OCI-LY1 (cell line): ENCODE results near the gene IL36RN.

Experiments used
- H2AFZ ChIP-seq: fragments of 200-600 bp; sonication (generic), shearing (Covaris generic); 2 replicates; pipeline ENCODE4 v1.6.0; 2014; ENCODE audit warnings: antibody characterized with exemption, mild to moderate bottlenecking, low read length
- H3F3A ChIP-seq: fragments of 200-600 bp; sonication (generic), shearing (Covaris generic); 2 replicates; pipeline ENCODE4 v1.6.0; 2014; ENCODE audit warnings: mild to moderate bottlenecking, antibody characterized with exemption, low read length, moderate library complexity; ENCODE audit not compliant: insufficient read depth
- H3K27ac ChIP-seq: fragments of 200-600 bp; sonication (generic); 2 replicates; pipeline ENCODE4 v1.5.1; 2014; ENCODE audit warnings: low read length, mixed run types, mild to moderate bottlenecking, low read depth; ENCODE audit not compliant: poor library complexity, severe bottlenecking
- H3K27me3 ChIP-seq: fragments of 200-600 bp; sonication (generic); 2 replicates; pipeline ENCODE4 v1.6.0; 2014; ENCODE audit warnings: antibody characterized with exemption, mild to moderate bottlenecking, low read length, moderate library complexity; ENCODE audit not compliant: insufficient read depth
- H3K36me3 ChIP-seq: fragments of 200-600 bp; sonication (generic); 2 replicates; pipeline ENCODE4 v1.6.1; 2014; ENCODE audit warnings: mild to moderate bottlenecking, antibody characterized with exemption, low read length, moderate library complexity, mixed read lengths; ENCODE audit not compliant: insufficient read depth
- H3K4me1 ChIP-seq: fragments of 200-600 bp; sonication (generic); 2 replicates; pipeline ENCODE4 v1.5.1; 2014; ENCODE audit warnings: mild to moderate bottlenecking, low read length, moderate library complexity; ENCODE audit not compliant: insufficient read depth, severe bottlenecking
- H3K4me2 ChIP-seq: fragments of 200-600 bp; sonication (generic), shearing (Covaris generic); 2 replicates; pipeline ENCODE4 v1.6.1; 2014; ENCODE audit warnings: low read length
- H3K4me3 ChIP-seq: fragments of 200-600 bp; sonication (generic); 2 replicates; pipeline ENCODE4 v1.5.1; 2014; ENCODE audit warnings: low read length, low read depth, mild to moderate bottlenecking, mixed read lengths; ENCODE audit not compliant: poor library complexity, severe bottlenecking
- H3K79me2 ChIP-seq: fragments of 200-600 bp; shearing (Covaris generic); 2 replicates; pipeline ENCODE4 v1.6.1; 2016; ENCODE audit warnings: mixed run types, low read length, mixed read lengths; ENCODE audit not compliant: insufficient read depth
- H3K9ac ChIP-seq: fragments of 200-600 bp; sonication (generic), shearing (Covaris generic); 2 replicates; pipeline ENCODE4 v1.6.1; 2014; ENCODE audit warnings: mild to moderate bottlenecking, low read length, mixed read lengths
- H3K9me2 ChIP-seq: fragments of 200-600 bp; sonication (generic), shearing (Covaris generic); 2 replicates; pipeline ENCODE4 v1.6.1; 2014; ENCODE audit warnings: low read depth, mild to moderate bottlenecking, low read length, mixed read lengths
- H3K9me3 ChIP-seq: fragments of 200-600 bp; shearing (Covaris generic); 2 replicates; pipeline ENCODE4 v1.6.1; 2014; ENCODE audit warnings: low read length, mixed read lengths
- H4K20me1 ChIP-seq: fragments of 200-600 bp; sonication (generic), shearing (Covaris generic); 2 replicates; pipeline ENCODE4 v1.6.0; 2016; ENCODE audit warnings: mild to moderate bottlenecking, low read length; ENCODE audit not compliant: insufficient read depth
- EZH2 ChIP-seq: fragments of 200-600 bp; sonication (generic), shearing (Covaris generic); IDR thresholded peaks from 2 replicates; pipeline ENCODE4 v1.8.0; 2017; ENCODE audit warnings: borderline replicate concordance, mixed run types, mild to moderate bottlenecking, antibody characterized with exemption, low read length, moderate library complexity, mixed read lengths
- TF ChIP-seq, protein P1 (sequence below): fragments of 200-600 bp; sonication (generic), shearing (Covaris generic); IDR thresholded peaks from 2 replicates; pipeline ENCODE4 v1.5.1; 2017; ENCODE audit warnings: mild to moderate bottlenecking, antibody characterized with exemption, low read length, moderate library complexity, mixed read lengths

IL36RN gene

DNA sequence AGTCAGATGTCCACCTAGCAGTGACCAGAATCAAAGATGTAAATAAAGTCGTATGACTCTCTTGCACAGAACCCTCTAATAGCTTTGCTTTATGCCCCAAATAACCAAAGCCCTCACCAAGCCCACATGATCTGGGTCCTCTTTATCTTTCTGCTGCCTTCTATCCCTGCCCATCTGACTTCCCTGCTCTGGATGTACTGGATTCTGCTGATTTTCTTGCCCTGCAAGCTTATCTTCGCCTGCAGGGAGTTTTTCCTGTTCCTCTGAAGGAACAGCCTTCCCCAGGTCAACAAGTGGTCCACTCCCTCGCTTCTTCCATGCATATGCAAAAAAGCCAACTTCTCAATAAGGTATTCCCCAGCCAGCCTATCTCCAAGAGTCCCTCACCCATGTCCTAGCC lies 25.0 kb upstream of the IL36RN start:
- Histone ChIP-seq H3K36me3 (no peaks in the 10 kb centered on the region), H3K79me2 (no peaks in the 10 kb centered on the region), H3F3A (no peaks in the 10 kb centered on the region), H3K9ac (no peak overlapping the region), H3K9me3 (no peaks in the 10 kb centered on the region), H2AFZ (no peak overlapping the region), H3K4me3 (no peak overlapping the region), H3K4me1 (no peaks in the 10 kb centered on the region), H3K9me2 (no peaks in the 10 kb centered on the region), H4K20me1 (no peaks in the 10 kb centered on the region), H3K27me3 (no peaks in the 10 kb centered on the region), H3K4me2 (no peak overlapping the region), H3K27ac (no peak overlapping the region)
- TF ChIP-seq, protein P1, sequence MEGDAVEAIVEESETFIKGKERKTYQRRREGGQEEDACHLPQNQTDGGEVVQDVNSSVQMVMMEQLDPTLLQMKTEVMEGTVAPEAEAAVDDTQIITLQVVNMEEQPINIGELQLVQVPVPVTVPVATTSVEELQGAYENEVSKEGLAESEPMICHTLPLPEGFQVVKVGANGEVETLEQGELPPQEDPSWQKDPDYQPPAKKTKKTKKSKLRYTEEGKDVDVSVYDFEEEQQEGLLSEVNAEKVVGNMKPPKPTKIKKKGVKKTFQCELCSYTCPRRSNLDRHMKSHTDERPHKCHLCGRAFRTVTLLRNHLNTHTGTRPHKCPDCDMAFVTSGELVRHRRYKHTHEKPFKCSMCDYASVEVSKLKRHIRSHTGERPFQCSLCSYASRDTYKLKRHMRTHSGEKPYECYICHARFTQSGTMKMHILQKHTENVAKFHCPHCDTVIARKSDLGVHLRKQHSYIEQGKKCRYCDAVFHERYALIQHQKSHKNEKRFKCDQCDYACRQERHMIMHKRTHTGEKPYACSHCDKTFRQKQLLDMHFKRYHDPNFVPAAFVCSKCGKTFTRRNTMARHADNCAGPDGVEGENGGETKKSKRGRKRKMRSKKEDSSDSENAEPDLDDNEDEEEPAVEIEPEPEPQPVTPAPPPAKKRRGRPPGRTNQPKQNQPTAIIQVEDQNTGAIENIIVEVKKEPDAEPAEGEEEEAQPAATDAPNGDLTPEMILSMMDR = no peak
- TF ChIP-seq EZH2 = no peak

DNA sequence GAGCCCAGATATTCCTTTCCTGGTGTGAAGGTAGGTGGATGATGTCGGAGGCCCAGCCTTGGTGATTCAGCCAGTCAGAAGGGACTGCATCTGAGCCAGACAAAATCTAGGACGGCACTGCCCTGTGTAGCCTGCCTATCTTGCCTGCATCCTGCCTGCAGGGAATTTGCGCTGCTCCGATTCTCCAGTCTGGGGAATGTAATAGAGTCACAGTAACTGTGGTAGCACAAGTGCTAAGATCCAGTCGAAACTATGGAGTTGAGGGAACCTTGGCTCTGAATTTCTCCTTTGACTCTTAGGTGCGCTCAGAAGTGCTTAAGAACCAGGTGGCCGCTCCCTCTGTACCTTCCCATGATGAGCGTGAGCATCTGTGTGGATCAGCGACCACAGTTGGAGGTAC lies 22.2 kb upstream of the IL36RN start:
- no peaks in the 10 kb centered on the region for H3K4me1 ChIP-seq
- H4K20me1 ChIP-seq = no peaks in the 10 kb centered on the region
- no peak overlapping the region for H2AFZ ChIP-seq
- no peak overlapping the region for H3K4me2 ChIP-seq
- no peak overlapping the region for H3K4me3 ChIP-seq
- TF ChIP-seq EZH2 = no peak
- TF ChIP-seq, protein P1 = no peak
- H3K9ac ChIP-seq = no peak overlapping the region
- no peaks in the 10 kb centered on the region for H3K27me3 ChIP-seq
- no peaks in the 10 kb centered on the region for H3F3A ChIP-seq
- H3K9me3 ChIP-seq = no peaks in the 10 kb centered on the region
- no peaks in the 10 kb centered on the region for H3K79me2 ChIP-seq
- no peaks in the 10 kb centered on the region for H3K36me3 ChIP-seq
- no peaks in the 10 kb centered on the region for H3K9me2 ChIP-seq
- no peak overlapping the region for H3K27ac ChIP-seq

DNA sequence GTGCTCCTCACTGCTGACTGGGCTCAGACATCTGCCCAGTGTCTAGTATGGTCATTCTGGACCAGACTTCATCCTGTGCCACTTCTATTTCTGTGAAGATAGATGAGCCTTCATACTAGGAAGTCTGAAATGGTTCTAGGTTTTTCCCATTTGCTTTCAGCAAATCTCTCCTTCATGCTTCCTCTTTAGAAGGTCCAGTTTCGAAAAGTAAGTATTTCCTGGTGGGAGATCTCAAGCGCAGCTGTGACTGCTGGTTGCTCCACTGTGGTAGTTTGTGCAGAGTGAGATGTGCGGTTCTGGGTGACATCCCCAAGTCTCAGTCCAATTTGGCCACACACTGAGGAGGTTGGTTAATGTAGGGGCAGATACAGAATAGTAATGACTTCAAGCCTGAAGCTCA lies 20.7 kb upstream of the IL36RN start:
- Histone ChIP-seq H3K79me2 (no peaks in the 10 kb centered on the region), H3K9me2 (no peaks in the 10 kb centered on the region), H2AFZ (no peak overlapping the region), H3K27ac (no peak overlapping the region), H3K4me1 (no peaks in the 10 kb centered on the region), H3K9ac (no peak overlapping the region), H3K9me3 (no peaks in the 10 kb centered on the region), H3K4me3 (no peak overlapping the region), H3K27me3 (no peaks in the 10 kb centered on the region), H3F3A (no peaks in the 10 kb centered on the region), H3K4me2 (no peak overlapping the region), H4K20me1 (no peaks in the 10 kb centered on the region), H3K36me3 (no peaks in the 10 kb centered on the region)
- no peak for TF ChIP-seq EZH2
- TF ChIP-seq, protein P1 = no peak
